ENCODE measurements around the gene RIOK3. TPM values are rescaled to one million over a fixed set of nuclear protein-coding genes. Genes with fewer than 3 reads are reported as not detected.

RIOK3 gene
- polyA plus RNA-seq, 1 donor from 2014 or later = 109 TPM

- no peaks in the 10 kb centered on the region for H3K9me2 ChIP-seq (ENCODE audit: insufficient read depth, low read length)
- no peaks in the 10 kb centered on the region for H3K9me3 ChIP-seq (ENCODE audit: low read length)
- no peaks in the 10 kb centered on the region for H3K79me2 ChIP-seq (replicated peaks; ENCODE audit: insufficient read depth, low read length)
- H4K20me1 ChIP-seq (ENCODE audit: insufficient read depth) = no peaks in the 10 kb centered on the region
- H3F3A ChIP-seq (ENCODE audit: insufficient read depth, low read length, poor library complexity, severe bottlenecking) = no peaks in the 10 kb centered on the region
- no peak overlapping the region for H2AFZ ChIP-seq (ENCODE audit: low read depth, low read length)
- H3K9ac ChIP-seq (ENCODE audit: low read length) = no peak overlapping the region
- H3K27me3 ChIP-seq (ENCODE audit: insufficient read depth, low read depth, low read length) = no peaks in the 10 kb centered on the region
- TF ChIP-seq SMC3 (conservative IDR thresholded peaks at IDR 0.05; ENCODE audit: poor library complexity) (no peak), MXI1 (conservative IDR thresholded peaks at IDR 0.05; ENCODE audit: poor library complexity, severe bottlenecking) (no peak), POLR2AphosphoS5 (IDR thresholded peaks at IDR 0.05) (no peak), EZH2 (IDR thresholded peaks at IDR 0.05; ENCODE audit: borderline replicate concordance, insufficient read depth, low read length, poor library complexity, severe bottlenecking) (no peak), TAF1 (IDR thresholded peaks at IDR 0.05; ENCODE audit: low read depth) (no peak), EP300 (conservative IDR thresholded peaks at IDR 0.05; ENCODE audit: poor library complexity, severe bottlenecking) (no peak), RAD21 (conservative IDR thresholded peaks at IDR 0.05) (no peak), CTCF (IDR thresholded peaks at IDR 0.05; ENCODE audit: poor library complexity, severe bottlenecking) (no peak), REST (IDR thresholded peaks at IDR 0.05; ENCODE audit: borderline replicate concordance) (no peak)
- peaks cover 14% of the 10 kb centered on the region for H3K36me3 ChIP-seq (ENCODE audit: insufficient read depth, low read length)
- no peak overlapping the region for H3K4me2 ChIP-seq (ENCODE audit: low read length)
- no peak overlapping the region for H3K4me3 ChIP-seq (ENCODE audit: low read length)
- H3K27ac ChIP-seq (ENCODE audit: low read length) = no peak overlapping the region
Measured at GRCh38 chr18:23521907-23522306, 68.8 kb downstream of the RIOK3 start.

GRCh38 chr18:23523429-23524212 is 70.5 kb downstream of the RIOK3 start:
- Histone ChIP-seq H3K9me3 (ENCODE audit: low read length) (no peaks in the 10 kb centered on the region), H4K20me1 (ENCODE audit: insufficient read depth) (no peaks in the 10 kb centered on the region), H3F3A (ENCODE audit: insufficient read depth, low read length, poor library complexity, severe bottlenecking) (no peaks in the 10 kb centered on the region), H2AFZ (ENCODE audit: low read depth, low read length) (no peak overlapping the region), H3K79me2 (replicated peaks; ENCODE audit: insufficient read depth, low read length) (no peaks in the 10 kb centered on the region), H3K4me3 (ENCODE audit: low read length) (no peak overlapping the region), H3K9me2 (ENCODE audit: insufficient read depth, low read length) (no peaks in the 10 kb centered on the region), H3K27me3 (ENCODE audit: insufficient read depth, low read depth, low read length) (no peaks in the 10 kb centered on the region), H3K36me3 (ENCODE audit: insufficient read depth, low read length) (peaks cover 11% of the 10 kb centered on the region), H3K9ac (ENCODE audit: low read length) (no peak overlapping the region), H3K4me2 (ENCODE audit: low read length) (no peak overlapping the region), H3K27ac (ENCODE audit: low read length) (no peak overlapping the region)
- TF ChIP-seq REST (IDR thresholded peaks at IDR 0.05; ENCODE audit: borderline replicate concordance) (no peak), POLR2AphosphoS5 (IDR thresholded peaks at IDR 0.05) (no peak), TAF1 (IDR thresholded peaks at IDR 0.05; ENCODE audit: low read depth) (no peak), EP300 (conservative IDR thresholded peaks at IDR 0.05; ENCODE audit: poor library complexity, severe bottlenecking) (no peak), EZH2 (IDR thresholded peaks at IDR 0.05; ENCODE audit: borderline replicate concordance, insufficient read depth, low read length, poor library complexity, severe bottlenecking) (no peak), RAD21 (conservative IDR thresholded peaks at IDR 0.05) (no peak), CTCF (IDR thresholded peaks at IDR 0.05; ENCODE audit: poor library complexity, severe bottlenecking) (no peak), SMC3 (conservative IDR thresholded peaks at IDR 0.05; ENCODE audit: poor library complexity) (no peak), MXI1 (conservative IDR thresholded peaks at IDR 0.05; ENCODE audit: poor library complexity, severe bottlenecking) (no peak)
